Measurements from ENCODE around the gene EIF2S2.

GRCh38 chr20:34114809-34115208 lies 2.8 kb upstream of the EIF2S2 start:
- TF ChIP-seq POLR2A (IDR thresholded peaks at IDR 0.05; ENCODE audit: low read length) (no peak), GATA1 (IDR thresholded peaks at IDR 0.05; ENCODE audit: low read depth, low read length) (no peak)

Measured in erythroblast (primary cell).